HEK293 (cell line): ENCODE results near the gene TSHZ2.

ENCODE experiments used
- CTCF ChIA-PET: fragments of 350-600 bp; formaldehyde crosslinking; extraction: SDS; loops from one replicate; lab custom pipeline; 2021; ENCODE audit warnings: antibody characterized with exemption; lab: Yijun Ruan, JAX
- POLR2A ChIA-PET: fragments of 300-600 bp; formaldehyde crosslinking; extraction: SDS; loops from one replicate; lab custom pipeline; 2020; ENCODE audit warnings: antibody characterized with exemption, inconsistent platforms; lab: Yijun Ruan, JAX
- H3K27ac ChIP-seq: fragments of 200-500 bp; sonication (Bioruptor generic); 2 replicates; pipeline ENCODE4 v1.5.1; 2014; ENCODE audit warnings: low read depth, low read length, control low read depth, inconsistent platforms; ENCODE audit errors: extremely low read depth
- H3K36me3 ChIP-seq, 2 experiments: fragments of 200-500 bp in 1 of 2; sonication (Bioruptor generic) in 1 of 2; 1 replicate in 1 of 2; 2 replicates in 1 of 2; pipeline ENCODE4 v1.5.1; 2014 to 2017; ENCODE audit warnings: inconsistent platforms in 2 of 2, low read length in 2 of 2; ENCODE audit not compliant: control insufficient read depth in 2 of 2, insufficient read depth in 1 of 2
- H3K4me1 ChIP-seq: fragments of 200-500 bp; sonication (Bioruptor generic); 2 replicates; pipeline ENCODE4 v1.5.1; 2014; ENCODE audit warnings: mild to moderate bottlenecking, low read length, inconsistent platforms; ENCODE audit not compliant: control insufficient read depth, insufficient read depth
- H3K4me3 ChIP-seq: 2 replicates; pipeline ENCODE4 v1.5.1; 2011; ENCODE audit warnings: low read depth, mild to moderate bottlenecking, control low read depth, low read length, moderate library complexity
- H3K9me3 ChIP-seq: fragments of 200-500 bp; sonication (Bioruptor generic); 2 replicates; pipeline ENCODE4 v1.5.1; 2014; ENCODE audit warnings: low read depth, low read length, inconsistent platforms; ENCODE audit not compliant: control insufficient read depth, insufficient read depth
- ATF2 ChIP-seq: fragments of 450-650 bp; formaldehyde crosslinking; IDR thresholded peaks from 2 replicates; pipeline ENCODE4 v1.5.1; 2016; ENCODE audit warnings: missing biosample characterization, missing genetic modification characterization, low read depth
- BCL6B ChIP-seq: fragments of 450-650 bp; formaldehyde crosslinking; IDR thresholded peaks from 2 replicates; pipeline ENCODE4 v1.5.1; 2017; ENCODE audit warnings: missing biosample characterization, missing genetic modification characterization
- KLF1 ChIP-seq: fragments of 450-650 bp; formaldehyde crosslinking; IDR thresholded peaks from 2 replicates; pipeline ENCODE4 v1.5.1; 2016; ENCODE audit warnings: missing biosample characterization, missing genetic modification characterization
- PRDM6 ChIP-seq: fragments of 450-650 bp; formaldehyde crosslinking; IDR thresholded peaks from 2 replicates; pipeline ENCODE4 v1.5.1; 2017; ENCODE audit warnings: missing biosample characterization, missing genetic modification characterization
- ZNF132 ChIP-seq: fragments of 450-650 bp; formaldehyde crosslinking; IDR thresholded peaks from 2 replicates; pipeline ENCODE4 v1.5.1; 2017; ENCODE audit warnings: missing biosample characterization, missing genetic modification characterization, borderline replicate concordance
- ZNF169 ChIP-seq: fragments of 450-650 bp; formaldehyde crosslinking; IDR thresholded peaks from 2 replicates; pipeline ENCODE4 v1.5.1; 2016; ENCODE audit warnings: missing biosample characterization, missing genetic modification characterization
- ZNF202 ChIP-seq: fragments of 450-650 bp; formaldehyde crosslinking; IDR thresholded peaks from 2 replicates; pipeline ENCODE4 v1.5.1; 2016; ENCODE audit warnings: missing biosample characterization, missing genetic modification characterization, borderline replicate concordance
- ZNF221 ChIP-seq: fragments of 450-650 bp; formaldehyde crosslinking; IDR thresholded peaks from 2 replicates; pipeline ENCODE4 v1.5.1; 2017; ENCODE audit warnings: missing biosample characterization, missing genetic modification characterization, borderline replicate concordance
- ZNF37A ChIP-seq: fragments of 450-650 bp; IDR thresholded peaks from 2 replicates; pipeline ENCODE4 v1.5.1; 2018; ENCODE audit warnings: missing biosample characterization, missing genetic modification characterization
- ZNF398 ChIP-seq: fragments of 450-650 bp; formaldehyde crosslinking; IDR thresholded peaks from 2 replicates; pipeline ENCODE4 v1.5.1; 2017; ENCODE audit warnings: missing biosample characterization, missing genetic modification characterization
- ZNF404 ChIP-seq: fragments of 450-650 bp; formaldehyde crosslinking; IDR thresholded peaks from 2 replicates; pipeline ENCODE4 v1.5.1; 2017; ENCODE audit warnings: missing biosample characterization, missing genetic modification characterization
- ZNF510 ChIP-seq: fragments of 450-650 bp; formaldehyde crosslinking; IDR thresholded peaks from 2 replicates; pipeline ENCODE4 v1.5.1; 2018; ENCODE audit warnings: mild to moderate bottlenecking, missing genetic modification characterization, missing biosample characterization; ENCODE audit not compliant: insufficient replicate concordance
- ZNF513 ChIP-seq: fragments of 450-650 bp; IDR thresholded peaks from 2 replicates; pipeline ENCODE4 v1.5.1; 2018; ENCODE audit warnings: missing biosample characterization, missing genetic modification characterization
- ZNF529 ChIP-seq: fragments of 450-650 bp; formaldehyde crosslinking; IDR thresholded peaks from 2 replicates; pipeline ENCODE4 v1.5.1; 2017; ENCODE audit warnings: missing genetic modification characterization, missing biosample characterization; ENCODE audit not compliant: insufficient replicate concordance
- ZNF747 ChIP-seq: fragments of 450-650 bp; formaldehyde crosslinking; IDR thresholded peaks from 2 replicates; pipeline ENCODE4 v1.5.1; 2016; ENCODE audit warnings: missing biosample characterization, missing genetic modification characterization
- ZNF792 ChIP-seq: fragments of 450-650 bp; formaldehyde crosslinking; IDR thresholded peaks from 2 replicates; pipeline ENCODE4 v1.5.1; 2016; ENCODE audit warnings: missing biosample characterization, missing genetic modification characterization
- ZSCAN16 ChIP-seq: fragments of 450-650 bp; formaldehyde crosslinking; IDR thresholded peaks from 2 replicates; pipeline ENCODE4 v1.5.1; 2016; ENCODE audit warnings: missing biosample characterization, missing genetic modification characterization
- ZXDB ChIP-seq: fragments of 450-650 bp; formaldehyde crosslinking; IDR thresholded peaks from 2 replicates; pipeline ENCODE4 v1.5.1; 2016; ENCODE audit warnings: missing biosample characterization, missing genetic modification characterization

Gene TSHZ2

GRCh38 chr20:53495398-53496092 lies 523.4 kb downstream of the TSHZ2 start (continued):
- no peak for TF ChIP-seq ZNF513
- TF ChIP-seq ZSCAN16 (tag by site-specific recombination) = no peak
- no peak for TF ChIP-seq ZNF510 (tag by site-specific recombination)
- 0 out of 2 replicates have a peak, but pooled peaks have one; percentile 23 for TF ChIP-seq ATF2 (tag by site-specific recombination)
- no peak for TF ChIP-seq ZXDB

- no peaks in the 10 kb centered on the region for H3K36me3 ChIP-seq
- no peak overlapping the region for H3K4me3 ChIP-seq
- no peaks in the 10 kb centered on the region for H3K4me1 ChIP-seq
- CTCF ChIA-PET = interaction anchor here (2.0 kb wide), 1 partner anchor 51 kb away, joined by 4 read pairs; no protein-coding TSS in a partner anchor
- TF ChIP-seq KLF1 (no peak), ZNF747 (tag by site-specific recombination) (no peak), ZNF132 (no peak), ZNF529 (tag by site-specific recombination) (no peak), ZNF792 (tag by site-specific recombination) (no peak), ZNF221 (no peak), ZNF169 (tag by site-specific recombination) (no peak), ZNF404 (no peak), ZNF37A (tag by site-specific recombination) (peak; percentile 95)
- TF ChIP-seq, all 188 proteins: peak for 1
- POLR2A ChIA-PET = no interaction called here
- no peak overlapping the region for H3K27ac ChIP-seq
- no peaks in the 10 kb centered on the region for H3K9me3 ChIP-seq
Observed at GRCh38 chr20:53497246-53497645, 525.1 kb downstream of the TSHZ2 start.

- Histone ChIP-seq H3K4me3 (no peak overlapping the region), H3K9me3 (no peaks in the 10 kb centered on the region), H3K27ac (no peak overlapping the region), H3K4me1 (no peaks in the 10 kb centered on the region), H3K36me3 (no peaks in the 10 kb centered on the region)
- TF ChIP-seq PRDM6 (tag by site-specific recombination) (no peak), ZNF398 (tag by site-specific recombination) (no peak), BCL6B (tag by site-specific recombination) (no peak), ZNF202 (tag by site-specific recombination) (no peak)
- POLR2A ChIA-PET = no interaction called here
- CTCF ChIA-PET = no interaction called here
Observed at GRCh38 chr20:53498341-53498740, 526.2 kb downstream of the TSHZ2 start.
